Loucy (cell line): Measurements from ENCODE around the gene MPPED2.

Experiments
- EZH2phosphoT487 ChIP-seq: fragments of 200-600 bp; IDR thresholded peaks from 2 replicates; pipeline ENCODE4 v1.6.1; 2018; ENCODE audit warnings: antibody characterized with exemption, mild to moderate bottlenecking, moderate library complexity, borderline replicate concordance
- TF ChIP-seq, protein P1 (sequence below): fragments of 200-600 bp; sonication (generic); conservative IDR thresholded peaks from 2 replicates; pipeline ENCODE4 v1.5.1; 2014; ENCODE audit warnings: mild to moderate bottlenecking, antibody characterized with exemption, low read length

DNA sequence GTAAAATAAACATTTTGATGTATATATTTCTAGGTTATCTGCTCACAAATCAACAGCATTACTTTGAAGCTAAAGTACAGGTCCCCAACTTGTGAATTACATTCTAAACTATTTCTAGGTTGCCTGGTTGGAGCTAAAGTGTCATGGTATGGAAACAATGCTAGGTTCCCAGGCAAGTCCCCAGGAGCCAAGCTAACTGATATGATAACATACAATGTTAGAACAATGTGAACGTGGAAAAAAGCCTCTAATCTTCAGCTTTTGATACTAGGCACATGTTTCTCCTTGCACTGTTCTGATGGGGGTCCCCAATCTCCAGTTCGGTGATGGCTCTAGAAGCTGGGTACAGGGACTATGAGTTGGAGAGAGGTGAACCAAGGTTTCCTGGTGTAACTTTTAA lies 153.4 kb downstream of the MPPED2 start:
- TF ChIP-seq, protein P1, sequence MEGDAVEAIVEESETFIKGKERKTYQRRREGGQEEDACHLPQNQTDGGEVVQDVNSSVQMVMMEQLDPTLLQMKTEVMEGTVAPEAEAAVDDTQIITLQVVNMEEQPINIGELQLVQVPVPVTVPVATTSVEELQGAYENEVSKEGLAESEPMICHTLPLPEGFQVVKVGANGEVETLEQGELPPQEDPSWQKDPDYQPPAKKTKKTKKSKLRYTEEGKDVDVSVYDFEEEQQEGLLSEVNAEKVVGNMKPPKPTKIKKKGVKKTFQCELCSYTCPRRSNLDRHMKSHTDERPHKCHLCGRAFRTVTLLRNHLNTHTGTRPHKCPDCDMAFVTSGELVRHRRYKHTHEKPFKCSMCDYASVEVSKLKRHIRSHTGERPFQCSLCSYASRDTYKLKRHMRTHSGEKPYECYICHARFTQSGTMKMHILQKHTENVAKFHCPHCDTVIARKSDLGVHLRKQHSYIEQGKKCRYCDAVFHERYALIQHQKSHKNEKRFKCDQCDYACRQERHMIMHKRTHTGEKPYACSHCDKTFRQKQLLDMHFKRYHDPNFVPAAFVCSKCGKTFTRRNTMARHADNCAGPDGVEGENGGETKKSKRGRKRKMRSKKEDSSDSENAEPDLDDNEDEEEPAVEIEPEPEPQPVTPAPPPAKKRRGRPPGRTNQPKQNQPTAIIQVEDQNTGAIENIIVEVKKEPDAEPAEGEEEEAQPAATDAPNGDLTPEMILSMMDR = no peak
- no peak for TF ChIP-seq EZH2phosphoT487
